Skeletal muscle tissue (tissue), 4 donors: ENCODE measurements around the gene ATP8B4. TPM values are rescaled to one million over a fixed set of nuclear protein-coding genes. Genes with fewer than 3 reads are reported as not detected.
"Not testable (repeated sequence)": the region's sequence is repeated elsewhere in the genome, so short reads cannot be mapped to it uniquely, and the experiment has no call there.

Experiments
- H3K27ac ChIP-seq: one replicate; pipeline ENCODE4 v1.7.0; 2013; ENCODE audit warnings: mild to moderate bottlenecking, low read depth, low read length, inconsistent platforms
- H3K27me3 ChIP-seq, 3 donors: one replicate each; pipeline ENCODE4 v1.7.0; 2013; ENCODE audit warnings: low read length in 3 of 3; ENCODE audit not compliant: control insufficient read depth in 3 of 3, insufficient read depth in 3 of 3
- H3K36me3 ChIP-seq, 3 donors: one replicate each; pipeline ENCODE4 v1.7.0; 2013; ENCODE audit warnings: low read length in 3 of 3; ENCODE audit not compliant: control insufficient read depth in 3 of 3, insufficient read depth in 3 of 3
- H3K4me1 ChIP-seq, 3 donors: one replicate each; pipeline ENCODE4 v1.7.0; 2013; ENCODE audit warnings: low read length in 3 of 3, mild to moderate bottlenecking in 3 of 3; ENCODE audit not compliant: control insufficient read depth in 3 of 3, insufficient read depth in 3 of 3
- H3K4me3 ChIP-seq, 3 donors: one replicate each; pipeline ENCODE4 v1.7.0; 2013; ENCODE audit warnings: low read length in 3 of 3
- H3K9ac ChIP-seq, 3 donors: one replicate each; pipeline ENCODE4 v1.7.0; 2013; ENCODE audit warnings: low read length in 3 of 3, mild to moderate bottlenecking in 3 of 3, moderate library complexity in 2 of 3, low read depth in 1 of 3
- H3K9me3 ChIP-seq, 3 donors: one replicate each; pipeline ENCODE4 v1.7.0; 2013; ENCODE audit warnings: low read length in 3 of 3; ENCODE audit not compliant: control insufficient read depth in 3 of 3
- total RNA-seq: library from RNA; depleted of rRNA; stranded (reverse); fragments of >200 nt; gene quantifications from one replicate; pipeline ENCODE4 v1.2.3, GENCODE V29; 2014
- donor health status: Osteomylitis.

The ATP8B4 gene
- total RNA-seq, 1 donor from 2014 or later, result 15.1 TPM

- H3K27ac ChIP-seq, result no peak overlapping the region
- no peaks in the 10 kb centered on the region for H3K36me3 ChIP-seq
- H3K4me3 ChIP-seq, result no peak overlapping the region
- no peaks in the 10 kb centered on the region for H3K9me3 ChIP-seq
- no peak overlapping the region for H3K9ac ChIP-seq
- no peaks in the 10 kb centered on the region for H3K27me3 ChIP-seq
- no peaks in the 10 kb centered on the region for H3K4me1 ChIP-seq
Measured at GRCh38 chr15:50140983-50141382, 21.9 kb upstream of the ATP8B4 start.

- Histone ChIP-seq H3K36me3 (no peaks in the 10 kb centered on the region), H3K27ac (no peak overlapping the region), H3K4me3 (no peak overlapping the region), H3K27me3 (no peaks in the 10 kb centered on the region), H3K9ac (no peak overlapping the region), H3K4me1 (no peaks in the 10 kb centered on the region), H3K9me3 (no peaks in the 10 kb centered on the region)
Measured at GRCh38 chr15:50140098-50140497, 21.1 kb upstream of the ATP8B4 start.

GRCh38 chr15:50138391-50138790, 19.4 kb upstream of the ATP8B4 start:
- Histone ChIP-seq H3K9ac (no peak overlapping the region), H3K36me3 (no peaks in the 10 kb centered on the region), H3K4me3 (no peak overlapping the region)

GRCh38 chr15:50137893-50138292, 18.9 kb upstream of the ATP8B4 start:
- Histone ChIP-seq H3K9me3 (no peaks in the 10 kb centered on the region), H3K4me1 (peaks cover 0 to 3% (median 0%) of the 10 kb centered on the region in 3 donors), H3K4me3 (no peak overlapping the region), H3K36me3 (no peaks in the 10 kb centered on the region), H3K9ac (no peak overlapping the region), H3K27me3 (no peaks in the 10 kb centered on the region), H3K27ac (no peak overlapping the region)

More at GRCh38 chr15:50138391-50138790, 19.4 kb upstream of the ATP8B4 start:
- Histone ChIP-seq H3K9me3 (no peaks in the 10 kb centered on the region), H3K27me3 (no peaks in the 10 kb centered on the region), H3K27ac (no peak overlapping the region), H3K4me1 (peaks cover 0 to 3% (median 0%) of the 10 kb centered on the region in 3 donors)

- Histone ChIP-seq H3K4me1 (peaks cover 0 to 3% (median 0%) of the 10 kb centered on the region in 3 donors), H3K4me3 (no peak overlapping the region), H3K27me3 (no peaks in the 10 kb centered on the region), H3K36me3 (no peaks in the 10 kb centered on the region), H3K9ac (no peak overlapping the region), H3K27ac (no peak overlapping the region), H3K9me3 (no peaks in the 10 kb centered on the region)
Measured at GRCh38 chr15:50137330-50137761, 18.3 kb upstream of the ATP8B4 start.

- no peaks in the 10 kb centered on the region for H3K27me3 ChIP-seq
- no peak overlapping the region for H3K4me3 ChIP-seq
- no peaks in the 10 kb centered on the region for H3K9me3 ChIP-seq
- no peak overlapping the region for H3K9ac ChIP-seq
- H3K27ac ChIP-seq, result no peak overlapping the region
- H3K4me1 ChIP-seq, result peaks cover 0 to 3% (median 0%) of the 10 kb centered on the region in 3 donors
- no peaks in the 10 kb centered on the region for H3K36me3 ChIP-seq
Measured at GRCh38 chr15:50135031-50135551, 16.1 kb upstream of the ATP8B4 start.

GRCh38 chr15:50134524-50135024, 15.5 kb upstream of the ATP8B4 start:
- H3K27ac ChIP-seq, result no peak overlapping the region
- H3K9ac ChIP-seq, result no peak overlapping the region
- H3K36me3 ChIP-seq, result no peaks in the 10 kb centered on the region
- no peak overlapping the region for H3K4me3 ChIP-seq
- peaks cover 0 to 3% (median 0%) of the 10 kb centered on the region in 3 donors for H3K4me1 ChIP-seq
- H3K9me3 ChIP-seq, result no peaks in the 10 kb centered on the region
- H3K27me3 ChIP-seq, result no peaks in the 10 kb centered on the region

- not testable (repeated sequence) for H3K4me3 ChIP-seq
Measured at GRCh38 chr15:50132251-50132984, 13.4 kb upstream of the ATP8B4 start.

GRCh38 chr15:50131617-50132016, 12.6 kb upstream of the ATP8B4 start:
- H3K9ac ChIP-seq, result no peak overlapping the region

More at GRCh38 chr15:50132251-50132984, 13.4 kb upstream of the ATP8B4 start:
- not testable (repeated sequence) for H3K27ac ChIP-seq, H3K4me1 ChIP-seq, H3K36me3 ChIP-seq, H3K9ac ChIP-seq, H3K27me3 ChIP-seq, H3K9me3 ChIP-seq

GRCh38 chr15:50128266-50128665, 9.2 kb upstream of the ATP8B4 start:
- H3K27me3 ChIP-seq, result no peaks in the 10 kb centered on the region
- no peak overlapping the region for H3K4me3 ChIP-seq
- no peak overlapping the region for H3K9ac ChIP-seq
- no peak overlapping the region for H3K27ac ChIP-seq
- H3K36me3 ChIP-seq, result no peaks in the 10 kb centered on the region
- no peaks in the 10 kb centered on the region for H3K9me3 ChIP-seq
- no peaks in the 10 kb centered on the region for H3K4me1 ChIP-seq

More at GRCh38 chr15:50131617-50132016, 12.6 kb upstream of the ATP8B4 start:
- no peaks in the 10 kb centered on the region for H3K36me3 ChIP-seq
- peaks cover 0 to 3% (median 0%) of the 10 kb centered on the region in 3 donors for H3K4me1 ChIP-seq
- no peaks in the 10 kb centered on the region for H3K9me3 ChIP-seq
- H3K4me3 ChIP-seq, result no peak overlapping the region
- no peaks in the 10 kb centered on the region for H3K27me3 ChIP-seq
- no peak overlapping the region for H3K27ac ChIP-seq
